GM19099 (cell line): ENCODE results near the gene MRPL58.

Source experiments
- POLR2A ChIP-seq: IDR thresholded peaks from 3 replicates; pipeline ENCODE4 v1.6.1; 2011; ENCODE audit warnings: low read depth; ENCODE audit not compliant: insufficient read length; ENCODE audit errors: extremely low read depth

The MRPL58 gene

GRCh38 chr17:75032720-75033280, 20.3 kb downstream of the MRPL58 start:
- no peak for TF ChIP-seq POLR2A

GRCh38 chr17:75033346-75034235, 21.1 kb downstream of the MRPL58 start:
- TF ChIP-seq POLR2A = no peak

- no peak for TF ChIP-seq POLR2A
These were observed 21.9 kb downstream of the MRPL58 start for GRCh38 chr17:75034236-75034908.

GRCh38 chr17:75036643-75037268, 24.3 kb downstream of the MRPL58 start:
- no peak for TF ChIP-seq POLR2A

GRCh38 chr17:75039238-75039637, 26.8 kb downstream of the MRPL58 start:
- no peak for TF ChIP-seq POLR2A

GRCh38 chr17:75041656-75042280, 29.3 kb downstream of the MRPL58 start:
- no peak for TF ChIP-seq POLR2A

GRCh38 chr17:75044716-75045115, 32.2 kb downstream of the MRPL58 start:
- TF ChIP-seq POLR2A = no peak

- TF ChIP-seq POLR2A = peak; percentile 93
These were observed 34.2 kb downstream of the MRPL58 start, which contains the start of the genes ATP5PD and KCTD2 for GRCh38 chr17:75046407-75047289. Gene ATP5PD (minus strand): TSS chr17:75046969. CDS start chr17:75042650, 4,319 bp downstream. Gene KCTD2 (plus strand): TSS chr17:75047225. CDS start chr17:75047251, 26 bp downstream.

GRCh38 chr17:75047398-75048098, 35.1 kb downstream of the MRPL58 start:
- TF ChIP-seq POLR2A = no peak

- TF ChIP-seq POLR2A = no peak
These were observed 35.9 kb downstream of the MRPL58 start for GRCh38 chr17:75048249-75048878.

- TF ChIP-seq POLR2A = no peak
These were observed 36.6 kb downstream of the MRPL58 start for GRCh38 chr17:75049057-75049456.

GRCh38 chr17:75049706-75050105, 37.2 kb downstream of the MRPL58 start:
- no peak for TF ChIP-seq POLR2A

GRCh38 chr17:75051941-75052340, 39.5 kb downstream of the MRPL58 start:
- no peak for TF ChIP-seq POLR2A
